SHP77 (cell line): ENCODE results near the gene CATSPER1.
A peak's percentile ranks its signal among the peaks of the same experiment; 100 is the strongest.

Source experiments
- DNase-seq, 2 experiments: peaks; one replicate each; lab custom pipeline; 2025; lab: John Stamatoyannopoulos, UW

CATSPER1 gene

GRCh38 chr11:66002648-66003225 lies 23.5 kb downstream of the CATSPER1 start:
- no peak for DNase-seq

GRCh38 chr11:66001942-66002647 lies 24.2 kb downstream of the CATSPER1 start, which contains the start of the genes BANF1 and EIF1AD:
TSS of gene BANF1 (plus strand) at chr11:66002503. CDS start at chr11:66003251, 748 bp downstream.
TSS of gene EIF1AD (minus strand) at chr11:66002157. CDS start at chr11:66000389, 1,768 bp downstream.
- peak; percentile 98 to 100 for DNase-seq

GRCh38 chr11:65997286-65997685 lies 29.0 kb downstream of the CATSPER1 start:
- no peak for DNase-seq

DNA sequence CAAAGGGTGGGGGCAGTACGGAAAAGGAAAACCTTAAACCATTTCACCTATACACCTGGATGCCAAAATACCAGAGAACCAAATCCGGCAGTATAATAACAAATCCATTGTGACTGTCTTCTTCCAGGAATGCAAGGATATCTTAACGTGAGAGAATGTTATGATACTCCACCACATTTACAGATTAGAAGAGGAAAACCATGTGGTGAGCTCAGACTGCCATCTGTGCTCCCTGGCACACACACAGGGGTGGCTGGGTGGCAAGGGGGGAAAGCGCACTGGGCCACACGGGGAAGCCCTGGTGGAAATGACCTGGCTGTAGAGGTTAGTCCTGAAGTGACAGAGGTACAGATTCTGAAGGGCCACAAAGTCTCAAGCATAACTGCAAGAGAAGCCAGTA lies 34.2 kb downstream of the CATSPER1 start:
- no peak for DNase-seq

DNA sequence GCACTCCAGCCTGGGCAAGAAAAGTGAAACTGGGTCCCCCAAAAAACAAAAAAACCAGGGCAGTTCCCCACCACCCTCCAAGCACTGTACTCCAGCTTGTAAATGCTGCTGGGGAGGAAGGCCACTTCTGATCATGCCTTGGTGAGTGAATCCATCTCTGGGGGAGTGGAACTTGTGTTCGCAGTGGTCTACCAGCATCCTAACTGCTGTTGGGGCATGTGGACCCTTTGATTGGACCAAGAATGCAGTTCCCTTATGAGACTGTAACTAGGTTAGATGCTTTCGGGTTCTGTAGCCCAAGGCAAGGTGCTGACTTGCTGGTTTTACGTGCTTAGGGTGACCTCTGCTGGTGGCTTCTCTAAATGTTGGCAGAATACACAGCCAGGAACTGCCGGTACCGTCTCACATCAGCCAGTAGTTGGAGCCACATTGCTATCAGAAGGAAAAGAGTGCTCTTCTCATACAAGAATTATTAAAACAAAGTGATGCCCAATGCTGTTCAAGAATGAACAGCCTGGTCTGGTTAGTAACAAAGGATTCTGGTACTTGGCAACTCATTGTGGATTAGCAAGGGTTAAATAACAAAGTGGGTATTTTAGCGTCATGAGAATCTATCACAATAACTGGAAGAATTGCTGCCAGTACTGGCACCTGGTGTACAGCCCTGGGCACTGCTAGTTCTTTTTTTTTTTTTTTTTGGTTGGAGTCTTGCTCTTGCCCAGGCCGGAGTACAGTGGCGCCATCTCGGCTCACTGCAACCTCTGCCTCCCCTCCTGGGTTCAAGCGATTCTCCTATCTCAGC lies 37.3 kb downstream of the CATSPER1 start:
- DNase-seq = peak; percentile 79 to 87

DNA sequence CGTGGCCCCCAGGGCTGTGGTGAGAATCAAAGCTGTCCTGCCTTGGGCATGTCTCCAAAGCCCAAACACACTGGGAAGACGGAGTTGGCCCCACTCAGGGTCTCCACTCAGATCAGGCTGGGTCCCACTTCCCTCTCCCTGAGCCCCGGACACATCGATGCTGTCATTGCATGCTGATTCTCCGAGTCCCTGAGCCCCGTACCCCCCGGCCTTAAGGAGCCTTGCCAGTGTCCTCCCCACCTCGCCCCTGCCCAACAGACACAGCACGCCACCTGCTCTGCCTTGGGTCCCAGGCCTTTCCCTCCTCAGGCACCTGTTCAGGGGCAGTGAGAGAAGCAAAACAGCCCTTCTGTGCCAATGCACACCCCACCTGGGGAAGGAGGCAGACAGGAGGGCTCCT lies 38.9 kb downstream of the CATSPER1 start:
- DNase-seq = no peak

GRCh38 chr11:65983589-65983987 lies 42.7 kb downstream of the CATSPER1 start:
- DNase-seq = no peak

- DNase-seq = no peak
These were observed 43.3 kb downstream of the CATSPER1 start for GRCh38 chr11:65982824-65983588.

DNA sequence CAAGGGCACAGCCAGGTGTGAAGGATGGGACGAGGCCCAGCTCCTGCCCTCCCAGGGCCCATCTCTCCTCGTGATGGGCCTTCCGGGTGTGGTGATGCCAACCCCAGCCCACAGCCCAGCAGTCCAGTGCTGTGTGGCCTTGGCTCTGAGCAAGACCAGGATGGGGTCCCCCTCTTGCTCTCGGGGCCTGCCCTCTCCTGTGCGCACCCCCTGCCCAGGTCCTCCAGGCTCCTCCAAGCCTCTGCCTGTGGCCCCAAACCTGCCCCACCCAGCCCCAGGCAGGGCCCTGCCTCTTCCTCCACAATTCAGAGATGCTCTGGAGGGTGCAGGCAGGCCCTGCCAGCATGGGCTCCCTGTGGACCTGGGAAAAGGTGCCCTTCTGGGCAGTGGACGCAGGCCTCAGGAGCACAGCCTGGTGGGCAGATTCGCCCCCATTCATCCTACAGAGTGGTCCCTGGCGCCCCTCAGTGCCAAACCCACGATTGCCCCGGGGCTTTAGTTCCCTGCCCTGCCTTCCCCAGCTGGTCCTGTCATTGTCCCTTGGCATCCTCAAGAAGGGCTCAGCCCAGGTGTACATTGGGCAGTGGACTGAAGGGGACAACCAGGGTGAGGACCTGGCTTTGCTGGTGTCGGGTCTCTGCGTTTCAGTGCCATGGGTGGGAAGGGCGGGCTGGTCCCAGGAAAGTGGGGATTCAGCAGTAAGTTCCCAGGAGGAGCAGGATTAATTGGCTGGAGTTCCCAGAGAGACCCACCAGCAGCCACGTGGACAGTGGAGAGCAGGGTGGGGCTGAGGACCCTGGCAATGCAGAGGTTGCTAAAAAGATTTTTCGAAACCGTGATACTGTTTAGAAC lies 44.1 kb downstream of the CATSPER1 start:
- DNase-seq = no peak

DNA sequence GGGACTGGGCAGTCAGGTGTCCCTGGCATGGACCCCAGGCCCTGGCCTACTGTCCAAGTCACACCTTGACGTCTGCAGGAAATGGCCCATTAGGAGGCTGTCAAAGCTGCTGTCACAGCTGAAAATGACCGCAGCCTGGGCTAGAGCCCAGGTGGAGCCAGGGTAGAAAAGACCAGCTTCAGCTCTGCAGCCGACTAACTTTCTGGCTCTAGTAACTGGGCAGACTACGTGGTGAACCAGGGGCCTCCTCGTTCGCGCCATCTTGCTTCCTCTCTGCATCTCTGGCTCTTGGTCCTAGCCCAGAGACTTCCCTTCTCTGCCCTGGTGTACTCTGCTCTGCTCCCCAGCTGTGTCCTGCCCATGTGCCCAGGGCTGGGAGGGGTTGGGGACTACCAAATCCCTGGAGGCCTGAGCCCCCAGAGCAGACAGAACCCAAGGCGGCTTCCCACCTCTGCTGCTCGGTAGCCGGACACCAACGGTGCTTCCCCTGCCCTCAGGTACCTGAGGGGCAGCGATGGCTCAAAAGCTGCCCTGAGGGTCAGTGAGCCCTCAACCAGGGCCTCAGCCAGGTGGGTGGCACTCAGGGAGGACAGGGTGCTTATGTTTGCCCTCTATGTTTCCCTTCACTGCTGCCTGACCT lies 45.1 kb downstream of the CATSPER1 start:
- DNase-seq = no peak

- DNase-seq = no peak
These were observed 47.0 kb downstream of the CATSPER1 start for GRCh38 chr11:65979261-65979759.

GRCh38 chr11:65978391-65979238 lies 47.7 kb downstream of the CATSPER1 start:
- no peak for DNase-seq

DNA sequence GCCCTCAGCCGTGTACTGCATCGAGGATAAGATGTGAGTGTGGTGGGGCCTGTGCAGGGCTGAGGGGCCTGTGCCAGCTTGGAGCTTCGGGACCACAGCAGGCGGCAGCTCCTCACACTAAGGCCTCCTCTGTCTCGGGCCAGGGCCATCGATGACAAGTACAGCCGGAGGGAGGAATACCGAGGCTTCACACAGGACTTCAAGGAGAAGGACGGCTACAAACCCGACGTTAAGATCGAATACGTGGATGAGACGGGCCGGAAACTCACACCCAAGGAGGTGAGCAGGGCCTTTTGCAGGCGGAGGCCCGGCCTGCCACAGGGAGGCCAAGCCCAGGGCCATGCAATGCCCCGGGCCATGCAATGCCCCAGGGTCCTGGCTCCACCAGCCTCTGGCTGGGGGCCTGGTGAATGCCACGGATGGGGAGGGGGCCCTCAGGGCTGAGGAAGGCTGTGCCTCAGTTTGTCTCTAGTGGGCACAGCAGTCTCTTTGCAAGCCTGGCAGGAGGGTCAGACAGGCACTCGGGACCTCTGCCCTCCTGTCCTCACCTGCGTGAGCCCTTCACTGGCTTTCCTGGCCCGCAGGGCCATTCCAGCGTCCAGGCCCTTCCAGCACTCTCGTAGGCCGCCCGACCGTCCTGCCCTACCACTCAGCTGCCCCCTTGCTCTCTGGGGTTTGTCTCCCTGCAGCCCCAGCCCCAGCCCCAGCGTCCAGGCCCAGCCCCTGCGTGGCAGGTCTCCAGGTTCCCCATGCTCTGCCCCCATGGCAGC lies 48.5 kb downstream of the CATSPER1 start:
- DNase-seq = no peak

- DNase-seq = no peak
These were observed 49.8 kb downstream of the CATSPER1 start for GRCh38 chr11:65976216-65977176.

DNA sequence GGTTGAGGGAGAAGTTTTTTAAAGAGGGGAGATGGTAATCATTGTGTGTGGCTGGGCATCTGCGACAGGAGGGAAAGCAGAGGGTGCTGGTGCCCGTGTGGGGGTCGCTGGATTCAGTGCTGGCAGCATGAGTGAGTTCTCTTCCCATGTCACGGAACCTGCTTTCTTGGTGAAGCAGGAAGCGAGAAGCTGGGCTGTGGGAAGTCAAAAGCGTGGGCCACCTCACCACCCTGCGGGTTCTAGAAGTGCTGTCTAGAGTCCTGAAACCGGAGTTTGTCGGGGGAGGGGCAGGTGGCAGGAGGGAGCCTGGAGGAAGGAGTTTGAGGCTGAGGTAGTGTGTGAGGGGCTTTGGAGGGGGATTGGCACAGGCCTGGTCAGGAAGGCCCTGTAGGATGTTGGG lies 50.5 kb downstream of the CATSPER1 start:
- no peak for DNase-seq

DNA sequence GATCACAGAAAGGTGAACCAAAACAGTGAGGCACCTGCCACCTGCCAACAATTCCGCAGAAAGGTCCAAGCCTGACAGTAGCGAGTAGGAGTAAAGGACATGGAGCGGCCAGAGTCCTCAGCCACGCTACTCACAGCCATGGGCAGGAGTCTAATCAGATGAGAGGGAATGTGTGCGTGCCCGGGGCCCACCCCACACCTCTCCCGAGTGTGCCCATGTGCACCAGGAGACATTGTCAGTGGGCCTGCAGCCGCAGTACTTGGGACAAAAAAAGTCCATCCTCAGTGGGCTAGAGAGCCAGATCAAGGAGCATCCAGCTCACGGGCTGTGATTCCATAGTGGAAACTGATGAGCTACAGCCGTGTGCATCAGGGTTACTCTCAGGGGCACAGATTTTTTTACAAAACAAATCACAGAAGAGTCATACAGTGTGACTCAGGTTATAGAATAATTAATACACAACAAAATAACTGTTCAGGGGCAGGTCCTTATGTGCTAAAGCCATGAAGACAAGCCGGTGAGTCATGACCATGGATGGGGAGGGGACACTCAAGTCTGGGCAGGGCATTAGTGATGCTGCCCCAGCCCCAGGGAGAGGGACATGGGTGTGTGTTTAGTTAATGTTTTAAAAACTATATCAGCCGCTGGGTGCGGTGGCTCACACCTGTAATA lies 52.7 kb downstream of the CATSPER1 start:
- DNase-seq = no peak

GRCh38 chr11:65972116-65972515 lies 54.2 kb downstream of the CATSPER1 start:
- no peak for DNase-seq
